ENCODE results near the gene PSKH1. TPM values are rescaled to one million over a fixed set of nuclear protein-coding genes. Genes with fewer than 3 reads are reported as not detected.
A peak's percentile ranks its signal among the peaks of the same experiment; 100 is the strongest.

Gene PSKH1
- polyA plus RNA-seq, 1 donor (not counting 4 experiments of a cell fraction or from before 2014, with no cell fraction given): 10.7 TPM

DNA sequence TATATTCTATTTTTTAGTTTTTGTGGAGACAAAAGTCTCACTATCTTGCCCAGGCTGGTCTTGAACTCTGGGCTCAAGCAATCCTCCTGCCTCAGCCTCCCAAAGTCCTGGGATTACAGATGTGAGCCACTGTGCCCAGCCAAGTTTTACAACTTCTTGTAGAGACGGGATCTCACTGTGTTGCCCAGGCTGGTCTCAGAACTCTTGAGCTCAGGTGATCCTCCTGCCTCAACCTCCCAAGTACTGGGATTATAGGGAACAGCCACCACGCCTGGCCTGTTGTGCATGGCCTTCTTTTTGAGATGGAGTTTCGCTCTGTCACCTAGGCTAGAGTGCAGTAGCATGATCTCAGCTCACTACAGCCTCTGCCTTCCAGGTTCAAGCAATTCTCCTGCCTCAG lies 39.4 kb upstream of the PSKH1 start:
- Histone ChIP-seq H3K4me2 (ENCODE audit: control insufficient read depth, extremely low read depth, insufficient read depth, low read depth, low read length) (no peak overlapping the region), H3K4me1 (ENCODE audit: control insufficient read depth, extremely low read depth, insufficient read depth, low read length) (peaks cover 21% of the 10 kb centered on the region), H3K9me3 (ENCODE audit: control insufficient read depth, low read depth, low read length) (no peaks in the 10 kb centered on the region), H3K9ac (ENCODE audit: control insufficient read depth, extremely low read depth, insufficient read depth, low read length) (no peak overlapping the region), H3K9me1 (ENCODE audit: control insufficient read depth, extremely low read depth, insufficient read depth, low read length) (peaks cover 7% of the 10 kb centered on the region), H3K79me2 (ENCODE audit: control insufficient read depth, insufficient read depth, low read length) (peaks cover 91% of the 10 kb centered on the region), H4K20me1 (ENCODE audit: control insufficient read depth, extremely low read depth, insufficient read depth, low read length) (peaks cover 27% of the 10 kb centered on the region), H3K4me3 (ENCODE audit: control insufficient read depth in 2 of 3, extremely low read depth in 1 of 3, insufficient read depth in 2 of 3, low read depth in 1 of 3, low read length in 3 of 3) (no peak overlapping the region), H3K36me3 (ENCODE audit: control insufficient read depth in 2 of 2, extremely low read depth in 1 of 2, insufficient read depth in 2 of 2, low read length in 2 of 2) (peaks cover 0 to 22% of the 10 kb centered on the region in 2 experiments), H2AFZ (ENCODE audit: control insufficient read depth, low read length) (no peak overlapping the region), H3K27me3 (ENCODE audit: control insufficient read depth, extremely low read depth, insufficient read depth, low read length) (no peaks in the 10 kb centered on the region), H3K27ac (ENCODE audit: control insufficient read depth, insufficient read depth, low read length) (no peak overlapping the region)
- DNase-seq (ENCODE audit: low read depth, low spot score) (no peak), FAIRE-seq (no peak)
- TF ChIP-seq EZH2 (IDR thresholded peaks at IDR 0.05; ENCODE audit: low read length) (no peak), CTCF (optimal IDR thresholded peaks at IDR 0.05 in 1 of 3, IDR thresholded peaks at IDR 0.05 in 1 of 3, conservative IDR thresholded peaks at IDR 0.05 in 1 of 3; ENCODE audit: extremely low read depth in 1 of 3, insufficient read depth in 2 of 3, low read length in 3 of 3) (no peak)
- dilution Hi-C loops (cut with MboI; ENCODE audit: extremely low pct_ligation_motif_present, low sequenced_read_pairs): no loop called here

GRCh38 chr16:67855789-67856188 lies 37.3 kb upstream of the PSKH1 start:
- DNase-seq (ENCODE audit: low read depth, low spot score) (no peak), FAIRE-seq (no peak)
- Histone ChIP-seq H3K36me3 (ENCODE audit: control insufficient read depth in 2 of 2, extremely low read depth in 1 of 2, insufficient read depth in 2 of 2, low read length in 2 of 2) (peaks cover 5 to 25% of the 10 kb centered on the region in 2 experiments), H3K9me1 (ENCODE audit: control insufficient read depth, extremely low read depth, insufficient read depth, low read length) (peaks cover 5% of the 10 kb centered on the region), H3K9me3 (ENCODE audit: control insufficient read depth, low read depth, low read length) (no peaks in the 10 kb centered on the region), H3K9ac (ENCODE audit: control insufficient read depth, extremely low read depth, insufficient read depth, low read length) (no peak overlapping the region), H3K27me3 (ENCODE audit: control insufficient read depth, extremely low read depth, insufficient read depth, low read length) (no peaks in the 10 kb centered on the region), H3K79me2 (ENCODE audit: control insufficient read depth, insufficient read depth, low read length) (peaks cover 92% of the 10 kb centered on the region), H3K4me2 (ENCODE audit: control insufficient read depth, extremely low read depth, insufficient read depth, low read depth, low read length) (no peak overlapping the region), H3K4me3 (ENCODE audit: control insufficient read depth in 2 of 3, extremely low read depth in 1 of 3, insufficient read depth in 2 of 3, low read depth in 1 of 3, low read length in 3 of 3) (no peak overlapping the region), H2AFZ (ENCODE audit: control insufficient read depth, low read length) (no peak overlapping the region), H3K27ac (ENCODE audit: control insufficient read depth, insufficient read depth, low read length) (peak overlapping the region; percentile 48), H3K4me1 (ENCODE audit: control insufficient read depth, extremely low read depth, insufficient read depth, low read length) (peaks cover 25% of the 10 kb centered on the region), H4K20me1 (ENCODE audit: control insufficient read depth, extremely low read depth, insufficient read depth, low read length) (peaks cover 27% of the 10 kb centered on the region)
- TF ChIP-seq EZH2 (IDR thresholded peaks at IDR 0.05; ENCODE audit: low read length) (no peak), CTCF (optimal IDR thresholded peaks at IDR 0.05 in 1 of 3, IDR thresholded peaks at IDR 0.05 in 1 of 3, conservative IDR thresholded peaks at IDR 0.05 in 1 of 3; ENCODE audit: extremely low read depth in 1 of 3, insufficient read depth in 2 of 3, low read length in 3 of 3) (no peak)
- dilution Hi-C loops (cut with MboI; ENCODE audit: extremely low pct_ligation_motif_present, low sequenced_read_pairs): no loop called here

Data from keratinocyte (primary cell).